Trophoblast cell (in vitro differentiated cells and primary cell): ENCODE measurements around the gene SHANK1.
"Not testable (repeated sequence)": the region's sequence is repeated elsewhere in the genome, so short reads cannot be mapped to it uniquely, and the experiment has no call there.

Source experiments
- DNase-seq, 2 donors: peaks; one replicate each; pipeline ENCODE4 v3.0.0-alpha.2; 2016
- H2AFZ ChIP-seq: 2 replicates; pipeline ENCODE4 v1.6.1; 2013; ENCODE audit warnings: low read length, moderate library complexity, mild to moderate bottlenecking; ENCODE audit not compliant: insufficient read depth, poor library complexity
- H2AK5ac ChIP-seq: 2 replicates; pipeline ENCODE4 v1.6.1; 2013; ENCODE audit warnings: mild to moderate bottlenecking, low read length
- H2BK120ac ChIP-seq: 2 replicates; pipeline ENCODE4 v1.6.1; 2013; ENCODE audit warnings: low read length, mild to moderate bottlenecking, moderate library complexity; ENCODE audit not compliant: insufficient read depth, poor library complexity
- H2BK12ac ChIP-seq: 2 replicates; pipeline ENCODE4 v1.6.1; 2013; ENCODE audit warnings: mild to moderate bottlenecking, low read length, moderate library complexity
- H2BK5ac ChIP-seq: 2 replicates; pipeline ENCODE4 v1.6.1; 2013; ENCODE audit warnings: low read length, low read depth, moderate library complexity, mild to moderate bottlenecking; ENCODE audit not compliant: poor library complexity
- H3K14ac ChIP-seq: 2 replicates; pipeline ENCODE4 v1.6.1; 2013; ENCODE audit warnings: mild to moderate bottlenecking, low read length
- H3K18ac ChIP-seq: 2 replicates; pipeline ENCODE4 v1.6.1; 2013; ENCODE audit warnings: mild to moderate bottlenecking, low read length
- H3K23ac ChIP-seq: 2 replicates; pipeline ENCODE4 v1.6.1; 2013; ENCODE audit warnings: low read length
- H3K27ac ChIP-seq: 2 replicates; pipeline ENCODE4 v1.5.1; 2013; ENCODE audit warnings: low read depth, mild to moderate bottlenecking, inconsistent platforms, low read length, moderate library complexity
- H3K27me3 ChIP-seq: 2 replicates; pipeline ENCODE4 v1.6.1; 2013; ENCODE audit warnings: inconsistent platforms, mild to moderate bottlenecking, low read length, moderate library complexity; ENCODE audit not compliant: insufficient read depth
- H3K36me3 ChIP-seq, 2 experiments: 1 replicate in 1 of 2; 2 replicates in 1 of 2; pipeline ENCODE4 v1.6.1; 2013; ENCODE audit warnings: low read length in 2 of 2, mild to moderate bottlenecking in 2 of 2, moderate library complexity in 1 of 2; ENCODE audit not compliant: insufficient read depth in 2 of 2, control insufficient read depth in 1 of 2
- H3K4ac ChIP-seq: 2 replicates; pipeline ENCODE4 v1.6.1; 2013; ENCODE audit warnings: low read depth, mild to moderate bottlenecking, low read length, moderate library complexity
- H3K4me1 ChIP-seq, 2 experiments: 1 replicate in 1 of 2; 2 replicates in 1 of 2; pipeline ENCODE4 v1.6.1; 2013; ENCODE audit warnings: low read length in 2 of 2, mild to moderate bottlenecking in 2 of 2, moderate library complexity in 1 of 2; ENCODE audit not compliant: insufficient read depth in 2 of 2, control insufficient read depth in 1 of 2
- H3K4me2 ChIP-seq: 2 replicates; pipeline ENCODE4 v1.6.1; 2013; ENCODE audit warnings: inconsistent platforms, mild to moderate bottlenecking, low read length, moderate library complexity
- H3K4me3 ChIP-seq: 2 replicates; pipeline ENCODE4 v1.5.1; 2013; ENCODE audit warnings: mild to moderate bottlenecking, low read depth, low read length, inconsistent platforms
- H3K79me1 ChIP-seq: one replicate; pipeline ENCODE4 v1.6.1; 2013; ENCODE audit warnings: low read length
- H3K79me2 ChIP-seq: 2 replicates; pipeline ENCODE4 v1.6.1; 2013; ENCODE audit warnings: low read length, mild to moderate bottlenecking; ENCODE audit not compliant: control insufficient read depth, insufficient read depth, poor library complexity
- H3K9ac ChIP-seq: 2 replicates; pipeline ENCODE4 v1.6.1; 2013; ENCODE audit warnings: mild to moderate bottlenecking, low read length
- H3K9me3 ChIP-seq: 2 replicates; pipeline ENCODE4 v1.6.1; 2013; ENCODE audit warnings: low read depth, mild to moderate bottlenecking, control low read depth, inconsistent platforms, low read length; ENCODE audit not compliant: insufficient read depth
- H4K12ac ChIP-seq: 2 replicates; pipeline ENCODE4 v1.6.1; 2013; ENCODE audit warnings: low read depth, mild to moderate bottlenecking, low read length, moderate library complexity
- H4K8ac ChIP-seq: 2 replicates; pipeline ENCODE4 v1.6.1; 2013; ENCODE audit warnings: low read depth, mild to moderate bottlenecking, low read length, moderate library complexity
- H4K91ac ChIP-seq: one replicate; pipeline ENCODE4 v1.6.1; 2013; ENCODE audit warnings: low read depth, mild to moderate bottlenecking, low read length, moderate library complexity
- WGBS: extraction: QIAGEN DNeasy Blood & Tissue Kit; methylation state at CpG from one replicate; pipeline ENCODE4 v1.1.7; 2013; ENCODE audit warnings: missing lambda C conversion rate; ENCODE audit not compliant: insufficient read length, insufficient coverage; ENCODE audit errors: extremely low coverage; 5-methylcytosine and 5-hydroxymethylcytosine counted together

The SHANK1 gene

DNA sequence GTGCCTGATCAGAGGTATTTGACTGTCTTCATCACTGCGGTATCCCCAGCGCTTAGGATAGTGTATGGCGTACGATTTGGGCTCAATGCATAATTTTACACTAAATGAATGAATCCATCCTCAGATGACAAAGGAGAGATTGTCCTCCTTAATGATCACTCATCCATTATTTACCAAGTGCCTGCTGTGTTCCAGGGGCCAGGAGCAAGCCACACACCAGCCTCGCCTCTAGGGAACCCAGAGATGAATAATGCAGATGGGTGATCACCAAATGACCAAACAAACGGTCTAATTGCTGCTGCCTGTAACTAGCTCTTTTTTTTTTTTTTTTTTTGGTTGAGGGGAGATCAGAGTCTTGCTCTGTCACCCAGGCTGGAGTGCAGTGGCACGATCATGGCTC is 44.8 kb upstream of the SHANK1 start:
- no peak overlapping the region for H2AK5ac ChIP-seq
- H3K4me2 ChIP-seq: no peak overlapping the region
- H3K23ac ChIP-seq: no peak overlapping the region
- H2BK120ac ChIP-seq: no peak overlapping the region
- peaks cover 13% of the 10 kb centered on the region for H3K79me1 ChIP-seq
- no peaks in the 10 kb centered on the region for H3K36me3 ChIP-seq
- no peak overlapping the region for H2BK12ac ChIP-seq
- peak overlapping the region; percentile 19 for H4K91ac ChIP-seq
- no peak overlapping the region for H3K14ac ChIP-seq
- H3K27ac ChIP-seq: no peak overlapping the region
- no peak overlapping the region for H3K18ac ChIP-seq
- no peak overlapping the region for H2BK5ac ChIP-seq
- WGBS: no CpG with 5 or more reads among the region's 7 CpGs
- no peak overlapping the region for H3K4ac ChIP-seq
- H3K4me1 ChIP-seq: peaks cover 0 to 4% of the 10 kb centered on the region in 2 experiments
- peaks cover 3% of the 10 kb centered on the region for H3K9me3 ChIP-seq
- DNase-seq: no peak
- no peak overlapping the region for H3K4me3 ChIP-seq
- H4K8ac ChIP-seq: no peak overlapping the region
- no peak overlapping the region for H2AFZ ChIP-seq
- no peak overlapping the region for H3K9ac ChIP-seq
- H4K12ac ChIP-seq: no peak overlapping the region
- no peaks in the 10 kb centered on the region for H3K27me3 ChIP-seq
- peaks cover 1% of the 10 kb centered on the region for H3K79me2 ChIP-seq

DNA sequence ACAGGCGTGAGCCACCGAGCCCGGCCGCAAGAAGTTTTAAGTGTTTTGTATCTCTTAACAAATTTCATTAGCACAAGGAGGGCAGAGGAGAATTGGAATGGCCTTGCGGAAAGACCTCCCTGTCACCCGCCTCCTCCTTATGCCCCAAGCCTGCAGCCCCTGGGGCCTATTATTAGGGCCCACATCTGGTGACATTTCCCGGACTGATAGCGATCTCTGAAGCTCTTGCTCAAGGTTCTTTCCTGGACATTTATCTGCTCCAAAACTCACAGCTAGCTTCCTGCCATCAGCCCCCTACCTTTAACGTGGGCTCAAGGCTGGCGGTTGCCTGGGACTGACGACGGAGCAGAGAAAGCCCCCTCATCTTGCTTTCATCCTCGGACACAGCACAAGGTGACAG is 43.9 kb upstream of the SHANK1 start:
- Histone ChIP-seq H2BK120ac (peak overlapping the region; percentile 72), H3K27ac (peak overlapping the region; percentile 50), H3K79me1 (peaks cover 13% of the 10 kb centered on the region), H4K91ac (peak overlapping the region; percentile 91), H3K18ac (peak overlapping the region; percentile 58), H4K8ac (peak overlapping the region; percentile 48), H3K14ac (peak overlapping the region; percentile 88), H2BK5ac (peak overlapping the region; percentile 61)
- H3K9ac ChIP-seq, H4K12ac ChIP-seq, H3K9me3 ChIP-seq, H2AFZ ChIP-seq, H3K23ac ChIP-seq, H3K36me3 ChIP-seq, H2AK5ac ChIP-seq, H2BK12ac ChIP-seq, H3K4ac ChIP-seq, H3K27me3 ChIP-seq, H3K79me2 ChIP-seq, H3K4me3 ChIP-seq, H3K4me1 ChIP-seq, H3K4me2 ChIP-seq: not testable (repeated sequence)
- peak; percentile 57 to 58 for DNase-seq
- no CpG with 5 or more reads among the region's 13 CpGs for WGBS

DNA sequence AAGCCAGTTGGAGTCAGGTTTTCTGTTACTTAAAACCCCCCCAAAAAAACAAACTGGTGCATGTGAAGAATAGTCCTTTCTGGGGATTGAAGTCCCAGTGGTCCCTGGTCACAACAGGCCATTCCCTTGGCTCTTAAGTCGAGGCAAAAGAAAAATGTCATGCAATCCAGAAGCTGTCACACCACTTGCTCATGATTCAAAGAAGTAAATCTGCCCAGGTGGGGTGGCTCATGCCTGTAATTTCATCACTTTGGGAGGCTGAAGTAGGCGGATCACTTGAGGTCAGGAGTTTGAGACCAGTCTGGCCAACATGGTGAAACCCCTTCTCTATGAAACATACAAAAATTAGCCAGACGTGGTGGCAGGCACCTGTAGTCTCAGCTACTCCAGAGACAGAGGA is 41.9 kb upstream of the SHANK1 start:
- not testable (repeated sequence) for H3K4me3 ChIP-seq, H3K27ac ChIP-seq, H2BK12ac ChIP-seq, H3K36me3 ChIP-seq, H2AFZ ChIP-seq, H3K79me1 ChIP-seq, H3K79me2 ChIP-seq, H4K8ac ChIP-seq, H2BK120ac ChIP-seq, H3K18ac ChIP-seq, H3K4me1 ChIP-seq, H4K12ac ChIP-seq, H2BK5ac ChIP-seq, H3K9me3 ChIP-seq, H3K23ac ChIP-seq, H3K4me2 ChIP-seq, H3K9ac ChIP-seq, H3K4ac ChIP-seq, H2AK5ac ChIP-seq, H4K91ac ChIP-seq, H3K27me3 ChIP-seq, H3K14ac ChIP-seq
- DNase-seq: peak; percentile 72 to 75
- WGBS: no CpG with 5 or more reads among the region's 3 CpGs

DNA sequence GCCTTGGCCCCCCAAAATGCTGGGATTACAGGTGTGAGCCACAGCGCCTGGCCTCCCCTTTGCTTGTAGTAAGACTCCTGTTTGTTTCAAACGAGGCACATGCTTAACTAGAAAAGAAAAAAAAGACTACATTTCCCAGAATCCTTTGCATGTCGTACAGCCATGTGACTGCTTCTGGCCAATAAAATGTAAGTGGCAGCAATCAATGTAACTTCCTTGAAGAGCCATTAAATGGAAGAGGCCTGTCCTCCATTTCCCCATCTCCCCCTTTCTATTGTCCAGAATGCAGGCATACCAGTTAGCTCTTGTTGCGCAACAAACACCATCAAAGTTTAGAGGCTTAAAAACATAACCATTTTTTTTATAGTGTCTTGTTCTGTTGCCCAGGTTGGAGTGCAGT is 40.3 kb upstream of the SHANK1 start:
- H3K27me3 ChIP-seq: no peaks in the 10 kb centered on the region
- no peak overlapping the region for H4K12ac ChIP-seq
- no peak overlapping the region for H3K18ac ChIP-seq
- peaks cover 3% of the 10 kb centered on the region for H3K9me3 ChIP-seq
- peak; percentile 73 to 96 for DNase-seq
- H2BK12ac ChIP-seq: no peak overlapping the region
- no peaks in the 10 kb centered on the region for H3K4me1 ChIP-seq
- H3K23ac ChIP-seq: no peak overlapping the region
- no peak overlapping the region for H3K4ac ChIP-seq
- no CpG with 5 or more reads among the region's 4 CpGs for WGBS
- H2BK5ac ChIP-seq: no peak overlapping the region
- no peak overlapping the region for H3K9ac ChIP-seq
- H3K14ac ChIP-seq: no peak overlapping the region
- H2AFZ ChIP-seq: no peak overlapping the region
- no peaks in the 10 kb centered on the region for H3K36me3 ChIP-seq
- H3K4me2 ChIP-seq: no peak overlapping the region
- H2BK120ac ChIP-seq: no peak overlapping the region
- H4K91ac ChIP-seq: peak overlapping the region; percentile 65
- H3K27ac ChIP-seq: no peak overlapping the region
- no peak overlapping the region for H2AK5ac ChIP-seq
- no peak overlapping the region for H3K4me3 ChIP-seq
- peaks cover 1% of the 10 kb centered on the region for H3K79me2 ChIP-seq
- H3K79me1 ChIP-seq: peaks cover 5% of the 10 kb centered on the region
- H4K8ac ChIP-seq: peak overlapping the region; percentile 62
